Activated CD8-positive, alpha-beta memory T cell treated with anti-CD3 and anti-CD28 coated beads, Interleukin-2, amount 50 U/mL, for 24 hours (primary cell): ENCODE results near the gene DACT2.

Experiments
- DNase-seq: peaks from one replicate; pipeline ENCODE4 v3.0.0-alpha.2; 2020; ENCODE audit errors: extremely low read depth

Gene DACT2

DNA sequence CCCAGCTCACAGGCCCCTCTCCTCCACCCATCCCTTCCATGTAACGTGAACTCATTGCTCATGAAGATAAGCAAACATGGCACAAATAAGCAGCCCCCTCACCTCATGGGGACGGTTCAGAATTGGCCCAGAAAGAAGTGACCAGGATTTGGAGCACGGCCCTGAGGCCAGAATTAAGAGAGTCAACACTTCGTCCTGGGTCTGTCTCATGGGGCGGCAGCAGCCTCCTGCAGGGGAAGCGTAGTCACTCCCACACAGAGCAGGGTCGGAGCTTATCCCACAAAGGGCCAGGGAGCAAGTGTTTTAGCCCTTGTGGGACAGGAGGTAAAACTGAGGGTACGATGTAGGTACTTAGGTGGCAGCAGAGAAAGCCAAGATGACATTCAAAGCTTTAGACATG is 28.6 kb upstream of the DACT2 start:
- no peak for DNase-seq

DNA sequence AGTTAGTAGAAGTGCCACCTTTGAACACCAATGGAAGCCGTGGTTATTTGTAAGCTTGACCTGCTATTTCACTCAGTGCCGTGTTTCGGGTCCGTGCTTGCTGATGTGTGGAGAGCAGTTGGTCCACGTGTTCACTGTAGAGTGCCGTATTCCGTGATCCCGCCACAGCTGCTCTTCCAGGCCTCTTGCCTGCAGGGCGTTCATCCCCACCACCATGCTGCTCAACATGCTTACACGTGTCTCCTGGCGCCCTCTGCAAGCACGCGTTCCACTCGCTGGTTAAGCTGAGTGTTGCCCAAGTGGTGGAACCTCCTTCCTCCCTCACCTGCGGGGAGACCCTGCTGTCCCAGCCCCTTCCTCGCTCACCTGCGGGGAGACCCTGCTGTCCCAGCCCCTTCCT is 28.0 kb upstream of the DACT2 start:
- DNase-seq: no peak

DNA sequence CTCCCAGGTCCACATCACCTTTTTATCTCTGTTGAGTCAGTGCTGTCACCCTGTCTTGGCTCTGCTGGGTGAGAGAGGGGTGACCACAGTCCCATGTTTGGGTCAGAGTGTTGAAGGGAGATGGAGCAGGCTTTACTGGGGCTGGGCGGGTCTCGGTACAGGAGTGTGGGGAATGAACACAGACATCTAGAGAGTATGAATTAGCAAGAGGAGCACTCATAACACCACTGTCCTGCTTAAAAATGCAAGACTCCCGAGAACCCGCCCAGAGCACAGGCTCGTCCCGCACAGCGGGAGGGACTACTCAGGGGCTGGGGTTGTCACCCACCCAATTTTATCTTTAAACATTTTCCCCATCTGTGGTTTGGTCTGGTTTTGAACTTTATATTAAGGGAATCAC is 27.5 kb upstream of the DACT2 start:
- no peak for DNase-seq

DNA sequence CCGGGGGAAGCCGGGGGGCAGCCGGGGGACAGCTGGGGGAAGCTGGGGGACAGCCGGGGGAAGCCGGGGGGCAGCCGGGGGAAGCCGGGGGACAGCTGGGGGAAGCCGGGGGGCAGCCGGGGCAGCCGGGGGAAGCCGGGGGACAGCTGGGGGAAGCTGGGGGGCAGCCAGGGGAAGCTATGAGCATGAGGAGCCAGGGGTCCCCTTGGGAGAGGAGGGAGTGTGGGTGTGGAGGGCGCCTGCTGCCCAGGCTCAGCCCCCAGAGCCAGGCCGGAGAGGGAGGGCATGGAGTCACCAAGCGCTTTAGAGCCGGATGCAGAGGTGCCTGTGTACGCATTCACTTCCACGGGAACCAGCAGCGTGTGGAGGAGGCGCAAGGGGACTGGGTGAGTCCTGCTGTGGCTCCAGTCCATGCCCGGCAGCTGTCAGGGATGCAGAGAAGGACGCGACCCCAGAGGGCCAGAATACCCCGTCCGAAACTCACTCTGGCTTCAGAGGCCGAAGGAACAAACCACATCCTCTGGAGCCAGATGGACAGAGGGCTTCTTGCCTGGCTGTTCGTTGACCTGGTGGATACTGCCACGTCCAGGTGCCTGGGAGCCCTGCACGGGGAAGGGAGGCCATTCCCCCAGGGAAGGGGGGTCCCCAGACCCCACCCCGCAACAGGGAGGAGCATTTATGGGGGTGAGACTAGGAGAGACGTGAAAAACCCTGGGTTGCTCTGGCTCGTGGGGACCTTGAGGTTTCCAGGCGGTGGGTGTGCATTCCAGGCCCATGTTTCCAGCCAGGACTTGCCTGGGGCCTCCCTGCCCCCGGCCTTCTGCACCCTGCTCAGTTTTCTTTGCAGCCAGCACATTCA is 26.5 kb upstream of the DACT2 start:
- DNase-seq: no peak

DNA sequence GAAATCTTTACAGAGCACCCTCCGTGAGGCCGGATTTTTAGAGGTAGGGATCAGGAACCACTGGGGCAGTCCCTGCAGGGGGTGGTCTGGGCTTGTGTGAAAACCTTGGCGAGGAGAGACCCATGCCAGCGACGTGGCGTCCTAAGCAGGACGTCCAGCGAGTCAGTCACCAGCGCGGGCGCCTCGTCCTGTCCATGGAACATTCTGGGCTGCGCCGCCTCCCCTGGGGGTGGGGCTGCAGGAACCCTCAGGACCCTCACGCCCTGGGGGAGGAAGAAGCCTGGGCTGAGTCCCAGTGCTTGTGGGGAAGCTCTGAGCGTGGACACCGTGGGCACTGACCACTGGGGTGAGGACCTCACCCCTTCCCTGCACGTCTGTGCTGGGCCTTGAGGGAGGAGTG is 25.7 kb upstream of the DACT2 start:
- no peak for DNase-seq

DNA sequence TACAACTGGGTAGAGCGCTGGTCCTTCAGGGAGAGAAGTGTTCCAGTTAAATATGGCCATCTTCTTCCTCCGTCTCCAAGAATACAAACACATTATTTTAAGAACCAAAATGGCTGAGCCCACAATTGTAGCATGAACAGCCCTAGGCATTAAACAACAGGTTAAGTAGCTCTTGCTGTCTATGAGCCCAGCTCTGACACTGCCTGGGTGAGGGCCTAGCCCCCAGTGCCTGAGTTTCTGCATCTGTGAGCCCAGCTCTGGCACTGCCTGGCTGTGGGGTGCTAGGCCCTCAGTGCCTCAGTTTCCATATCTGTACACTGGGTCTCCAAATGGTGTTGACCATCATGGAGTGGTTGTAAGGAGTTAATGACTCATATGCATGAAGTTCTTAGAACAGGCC is 24.8 kb upstream of the DACT2 start:
- no peak for DNase-seq

DNA sequence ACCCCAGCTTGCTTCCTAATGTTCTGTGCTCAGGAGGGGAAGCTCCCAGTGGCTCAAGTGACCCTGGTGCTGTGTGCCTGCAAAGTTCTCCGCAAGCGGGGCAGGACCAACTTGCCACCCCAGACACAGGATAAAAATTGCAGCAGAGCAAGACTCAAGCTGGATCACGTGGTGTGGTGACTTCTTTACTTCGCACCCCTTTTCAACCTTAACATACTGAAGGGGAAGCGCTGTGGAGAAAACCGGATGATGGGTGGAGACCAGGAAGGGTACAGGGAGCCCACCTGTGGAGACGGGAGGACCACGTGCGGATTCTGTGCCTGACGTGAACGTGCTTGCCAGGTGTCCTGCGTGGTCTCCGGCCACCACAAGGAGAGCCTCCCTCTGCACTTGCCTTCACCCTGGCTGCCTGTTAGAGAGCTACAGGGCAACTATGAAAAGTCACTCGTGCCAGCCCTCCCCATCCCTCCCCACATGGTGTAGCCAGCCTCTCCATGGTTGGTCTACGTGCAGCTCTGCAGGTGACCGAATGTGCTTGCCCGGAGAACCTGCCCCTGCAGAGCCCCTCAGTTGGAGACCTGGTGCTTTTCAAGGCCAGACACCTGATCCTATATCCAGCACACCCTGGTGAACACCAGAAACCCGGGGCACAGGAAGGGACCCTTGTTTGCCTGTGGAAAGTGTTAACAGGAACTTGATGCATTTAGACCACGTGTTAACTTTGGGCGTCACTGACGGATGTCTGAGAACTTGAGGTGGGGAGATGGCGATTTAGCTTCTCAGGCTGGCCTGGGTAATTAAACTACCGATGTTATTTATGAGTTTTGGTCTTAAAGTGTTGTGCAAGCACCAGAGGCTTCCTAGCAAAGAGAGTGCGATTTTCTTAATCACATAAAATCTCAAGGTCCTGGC is 23.9 kb upstream of the DACT2 start:
- no peak for DNase-seq

DNA sequence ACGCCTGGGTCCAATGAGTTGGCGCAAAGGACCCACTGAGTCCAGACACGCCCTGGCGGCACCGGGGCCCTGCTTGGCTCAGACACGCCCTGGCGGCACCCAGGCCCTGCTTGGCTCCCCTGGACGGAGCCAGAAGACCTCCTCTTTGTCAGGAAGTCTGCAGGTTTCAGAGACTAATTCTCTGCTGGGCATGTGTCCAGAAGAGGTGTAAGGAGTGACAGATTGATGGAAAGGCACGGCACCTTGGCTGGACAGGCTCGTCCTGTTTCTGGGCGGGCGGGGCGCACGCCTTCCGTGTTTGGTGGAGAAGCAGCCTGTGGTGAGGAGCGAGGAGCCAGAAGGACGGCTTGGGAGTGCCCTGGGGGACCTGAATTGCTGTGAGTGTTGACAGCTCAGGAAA is 23.1 kb upstream of the DACT2 start:
- no peak for DNase-seq

DNA sequence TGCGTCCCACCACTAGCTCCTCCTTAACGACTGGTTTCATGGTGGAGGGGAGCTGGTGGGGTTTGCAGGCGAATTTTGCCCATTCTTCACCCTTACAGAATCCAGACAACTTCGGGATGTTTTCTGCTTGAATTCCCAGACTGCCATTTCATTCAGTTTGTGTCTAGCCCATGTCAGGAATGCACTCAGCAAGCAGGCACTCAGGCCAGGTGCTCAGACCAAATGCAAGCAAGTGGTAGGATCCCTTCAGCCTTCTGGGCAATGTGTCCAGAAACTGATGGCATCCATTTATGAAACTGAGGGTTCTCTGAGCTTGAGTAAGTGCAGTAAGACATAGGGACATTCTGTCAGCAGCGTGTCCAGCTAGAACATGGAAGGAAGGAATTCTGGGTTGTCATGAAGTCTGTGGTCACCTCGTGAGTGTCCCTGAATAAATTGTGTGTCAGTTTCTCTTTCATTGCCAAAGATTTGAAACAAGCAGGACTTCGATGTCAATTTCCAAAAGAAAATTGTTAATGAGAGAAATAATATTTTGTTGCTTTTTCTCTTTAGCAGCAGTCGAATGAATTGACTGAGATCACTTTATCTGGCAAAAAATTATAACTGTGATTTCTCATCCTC is 21.8 kb upstream of the DACT2 start:
- no peak for DNase-seq

DNA sequence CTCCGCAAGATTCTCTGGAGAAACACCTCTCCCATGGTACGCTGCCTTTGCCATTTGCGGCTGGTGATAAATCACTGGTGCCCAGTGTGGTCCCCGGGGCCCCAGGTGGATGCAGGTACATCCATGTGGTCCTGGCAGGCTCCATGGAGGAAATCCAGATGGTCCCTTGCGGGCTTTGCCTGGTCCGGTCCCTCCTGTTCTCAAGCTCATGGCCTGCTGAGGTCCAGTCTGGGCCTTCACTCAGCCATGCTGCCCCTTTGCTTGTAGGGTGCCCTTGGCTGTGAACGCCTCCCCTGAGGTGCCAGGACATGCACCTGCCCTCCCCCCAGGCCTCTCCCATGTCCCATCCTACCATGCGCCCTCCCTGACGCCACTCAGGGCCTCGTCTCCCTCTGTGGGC is 21.2 kb upstream of the DACT2 start:
- no peak for DNase-seq

DNA sequence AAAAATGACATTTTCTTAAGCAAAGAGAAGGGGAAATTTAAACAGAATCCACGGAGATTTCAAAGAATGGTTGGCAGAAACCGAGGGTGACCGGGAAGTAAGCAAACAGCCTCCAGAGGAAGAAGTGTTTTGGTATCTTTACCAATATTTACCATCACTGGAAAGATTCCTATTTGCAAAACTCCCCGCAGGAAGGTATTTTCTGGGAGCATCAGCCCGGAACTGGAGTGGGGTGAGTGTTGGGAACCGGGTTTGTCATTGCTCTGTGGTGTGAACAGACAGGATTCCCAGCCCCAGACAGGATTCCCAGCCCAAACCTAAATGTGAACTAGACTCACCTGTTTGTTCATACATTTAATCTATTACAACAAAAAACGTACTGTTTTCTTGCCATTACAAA is 19.2 kb upstream of the DACT2 start:
- no peak for DNase-seq

DNA sequence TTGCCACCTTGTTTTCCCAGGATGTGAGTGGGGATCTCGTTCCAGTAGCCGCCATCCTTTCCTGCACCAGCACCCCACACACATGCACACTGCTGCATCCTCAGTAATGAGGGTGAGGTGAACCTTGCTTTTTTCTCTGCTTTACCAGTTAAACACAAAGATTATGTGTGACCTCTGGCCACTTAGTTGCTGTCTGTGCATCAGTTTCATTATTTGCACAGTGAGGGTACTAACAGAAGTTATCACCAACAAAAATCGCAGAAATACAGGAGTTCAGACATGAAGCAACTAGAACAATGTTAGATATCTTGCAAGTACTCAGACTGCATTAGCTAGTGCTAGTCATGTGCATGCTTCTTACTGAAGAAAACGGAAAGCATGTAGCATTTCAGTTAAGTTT is 17.4 kb upstream of the DACT2 start:
- no peak for DNase-seq

DNA sequence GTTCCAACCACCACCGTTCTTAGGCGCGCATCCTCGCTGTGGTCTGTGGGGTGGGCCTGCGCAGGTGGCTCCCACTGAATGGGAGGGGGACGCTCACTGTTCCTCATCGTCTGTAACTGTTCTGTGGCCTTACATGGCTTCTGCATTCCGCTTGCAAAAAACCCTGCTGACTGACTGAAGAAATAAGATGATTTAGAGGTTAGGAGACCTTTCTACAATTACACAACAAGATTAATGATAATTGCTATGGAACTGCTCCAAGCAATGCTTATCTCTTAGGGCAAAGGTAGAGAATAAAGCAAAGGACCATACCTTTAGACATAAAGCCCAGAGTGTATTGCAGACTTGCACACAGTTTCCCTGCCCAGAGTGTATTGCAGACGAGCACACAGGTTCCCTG is 14.4 kb upstream of the DACT2 start:
- DNase-seq: no peak

DNA sequence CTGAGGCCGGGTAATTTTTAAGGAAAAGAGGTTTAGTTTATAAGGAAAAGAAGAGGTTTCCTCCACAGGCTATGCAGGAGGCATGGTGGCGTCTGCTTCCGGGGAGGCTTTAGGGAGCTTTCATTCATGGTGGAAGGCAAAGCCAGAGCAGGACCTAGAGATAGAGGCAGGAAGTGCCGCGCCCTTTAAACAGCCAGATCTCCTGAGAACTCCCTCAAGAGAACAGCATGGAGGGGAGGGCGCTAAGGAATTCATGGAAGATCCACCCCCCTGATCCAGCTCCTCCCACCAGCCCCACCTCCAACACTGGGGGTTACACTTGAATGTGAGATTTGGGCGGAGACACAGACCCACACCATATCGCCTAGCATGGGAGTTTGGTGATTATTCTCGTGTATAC is 13.9 kb upstream of the DACT2 start:
- no peak for DNase-seq

DNA sequence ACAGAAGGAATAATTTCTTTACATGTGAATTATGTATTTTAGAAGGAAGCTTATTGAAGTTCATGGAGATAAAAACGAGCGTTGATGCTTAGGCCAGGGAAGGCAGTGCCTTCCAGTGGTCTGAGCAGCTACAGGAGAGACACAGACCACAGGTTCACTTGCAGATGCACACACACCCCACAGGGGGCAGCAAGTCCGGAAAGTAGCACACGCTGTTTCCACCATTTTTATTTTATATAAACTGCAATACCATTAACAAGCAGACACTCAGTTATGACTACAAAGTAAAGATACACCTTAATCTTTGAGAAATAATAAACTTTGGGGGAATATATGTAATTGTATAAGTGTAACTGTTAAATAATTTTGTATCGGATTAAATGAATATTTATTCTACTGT is 13.5 kb upstream of the DACT2 start:
- DNase-seq: no peak

DNA sequence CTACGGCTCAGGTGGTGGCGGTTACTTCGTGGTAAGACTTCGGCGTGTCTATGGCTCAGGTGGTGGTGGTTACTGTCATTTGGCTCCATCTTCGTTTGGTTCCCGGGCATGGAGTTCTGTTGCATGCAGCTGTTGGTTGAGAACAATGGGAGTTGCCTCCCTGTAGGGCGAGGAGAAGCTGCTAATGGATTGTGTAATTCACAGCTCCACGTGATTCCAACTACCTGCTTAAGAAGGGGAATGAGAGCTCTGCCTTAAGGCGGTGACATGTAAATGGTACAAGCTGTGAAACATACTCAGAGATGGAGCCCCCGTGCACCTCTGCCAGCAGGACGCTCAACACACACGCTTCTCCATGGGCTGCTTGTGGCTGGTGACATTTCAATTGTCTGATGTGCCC is 12.4 kb upstream of the DACT2 start:
- no peak for DNase-seq

DNA sequence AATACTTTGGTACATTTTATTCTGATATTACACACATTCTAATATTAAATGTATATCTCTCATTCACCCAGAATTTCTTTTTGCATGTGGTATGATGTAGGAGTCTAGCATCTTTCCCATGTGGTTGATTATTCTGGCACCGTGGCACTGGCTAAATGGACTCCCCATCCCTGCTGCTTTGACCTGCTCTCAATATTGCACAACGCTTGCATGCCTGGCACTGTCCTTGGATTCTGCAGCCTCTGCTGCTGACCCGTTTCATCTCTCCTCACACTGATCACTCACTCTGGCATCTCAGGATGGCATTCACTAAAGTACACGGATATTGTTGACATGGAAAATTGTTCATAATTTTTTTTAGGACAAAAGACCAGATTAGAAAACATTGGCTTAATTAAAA is 11.5 kb upstream of the DACT2 start:
- no peak for DNase-seq

DNA sequence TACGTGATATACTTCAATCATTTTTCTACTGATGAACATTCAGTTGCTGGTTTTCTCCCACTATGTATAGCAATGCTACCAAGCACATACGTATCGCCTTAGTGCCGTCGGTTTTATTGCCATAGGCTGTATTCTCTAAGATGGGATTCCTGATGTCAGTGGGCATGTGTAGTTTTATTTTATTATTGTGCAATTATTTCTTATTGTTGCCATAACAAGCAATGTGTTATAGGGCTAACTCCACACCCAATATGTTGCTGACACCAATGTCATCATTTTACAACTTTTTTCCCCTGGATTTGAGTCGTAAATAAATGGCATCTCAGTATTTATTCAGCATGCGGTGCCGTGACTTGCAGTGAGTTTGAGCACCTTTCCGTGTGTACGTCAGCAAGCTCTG is 10.8 kb upstream of the DACT2 start:
- DNase-seq: no peak

DNA sequence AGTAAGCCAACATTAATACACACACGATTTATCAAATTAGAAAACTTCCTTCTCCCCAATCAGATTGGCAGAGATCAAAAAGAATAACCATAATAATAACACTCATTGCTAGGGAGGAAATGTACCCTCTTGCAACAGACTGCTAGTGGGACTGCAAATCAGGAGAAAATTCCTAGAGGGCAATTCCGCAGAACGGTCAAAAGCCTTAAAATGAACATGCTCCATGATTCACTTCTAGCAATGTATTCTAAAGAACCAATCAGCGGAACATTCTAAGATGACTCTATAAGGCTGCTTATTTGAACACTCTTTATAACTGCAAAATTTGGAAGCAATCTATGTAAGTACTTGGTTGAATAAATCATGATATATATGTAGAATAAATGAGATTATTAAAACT is 8.5 kb upstream of the DACT2 start:
- no peak for DNase-seq

DNA sequence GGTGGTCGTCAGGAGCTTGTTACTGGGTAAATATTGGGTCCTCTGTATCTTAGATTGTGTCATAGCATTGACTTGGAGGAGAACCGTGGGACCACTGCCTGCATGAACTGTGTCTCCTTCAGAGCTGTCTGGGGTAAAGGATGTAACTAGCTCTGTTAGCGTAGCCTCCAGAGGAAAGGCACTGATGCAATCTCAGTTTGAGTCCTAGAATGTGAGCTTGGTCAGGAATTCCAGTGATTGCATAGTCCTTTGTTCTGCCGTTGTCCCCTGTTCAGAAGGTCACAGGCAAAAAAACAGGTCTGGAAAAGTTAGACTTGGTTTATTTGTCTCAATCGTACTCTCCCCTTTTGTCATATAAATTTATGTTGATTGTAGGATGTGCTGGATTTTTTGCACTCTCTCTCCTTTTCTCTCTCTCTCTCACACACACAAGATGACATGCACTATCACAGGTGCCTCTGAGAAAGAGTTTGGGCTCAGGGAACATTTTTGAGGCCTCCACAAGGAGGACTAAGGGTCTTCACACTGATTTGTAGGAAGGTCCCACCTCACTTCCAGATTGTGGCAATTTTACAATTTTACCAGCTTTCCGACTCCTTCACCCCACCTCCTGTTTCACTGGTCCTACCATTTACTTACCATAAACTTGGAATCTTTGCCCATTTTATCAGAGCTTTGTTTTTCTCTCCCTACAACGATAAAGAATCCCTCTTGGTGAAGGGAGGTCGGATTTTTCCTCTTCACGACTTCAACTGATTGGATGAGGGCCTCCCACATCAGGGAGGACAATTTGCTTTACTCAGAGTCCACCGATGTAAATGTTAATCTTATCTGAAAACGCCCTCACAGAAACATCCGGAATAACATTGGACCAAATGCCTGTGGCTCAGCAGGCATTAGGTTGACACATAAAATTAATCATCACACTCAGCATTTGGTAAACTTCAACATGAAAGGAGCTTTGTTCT is 7.0 kb upstream of the DACT2 start:
- no peak for DNase-seq

DNA sequence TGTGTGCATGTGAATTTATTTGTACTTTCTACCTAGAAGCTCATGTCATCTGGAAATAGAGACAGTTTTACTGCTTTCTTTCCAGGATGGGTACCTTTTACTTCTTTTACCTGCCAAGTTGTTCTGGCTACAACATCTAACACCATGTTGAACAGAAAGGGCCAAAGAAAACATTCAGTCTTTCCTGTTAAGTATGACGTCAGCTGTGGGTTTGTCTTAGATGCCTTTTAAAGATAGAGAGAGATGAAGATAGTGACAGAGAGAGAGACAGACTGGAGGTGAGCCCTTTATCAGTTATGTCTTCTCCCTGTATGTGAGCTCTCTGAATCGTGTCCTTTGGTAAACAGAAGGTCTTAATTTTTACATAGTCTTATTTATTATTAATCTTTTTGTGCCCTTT is 3.4 kb upstream of the DACT2 start:
- no peak for DNase-seq

DNA sequence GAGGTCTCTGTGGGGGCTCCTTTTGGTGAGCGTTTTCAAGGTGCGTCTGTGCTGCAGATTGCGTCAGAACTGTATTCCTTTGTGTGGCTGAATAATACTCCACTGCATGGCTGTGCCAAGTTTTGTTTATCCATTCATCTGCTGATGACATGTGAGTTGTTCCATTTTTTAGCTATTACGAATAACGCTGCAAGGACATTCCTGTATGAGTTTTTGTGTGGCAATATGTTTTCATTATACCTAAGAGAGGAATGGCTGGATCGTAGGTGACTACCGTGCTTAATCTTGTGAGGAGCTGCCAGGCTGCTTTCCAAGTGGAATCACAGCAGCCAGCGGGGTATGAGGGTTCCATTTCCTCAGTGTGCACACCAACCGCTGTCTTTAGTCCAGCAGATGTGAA is 1.1 kb upstream of the DACT2 start:
- DNase-seq: no peak
